GM20431 (cell line): ENCODE measurements around the gene KIAA0319L.

Source experiments
- in situ Hi-C: fragments of 300-500 bp; cut with MseI, MboI; formaldehyde crosslinking; loops from one replicate; pipeline ENCODE4 v1.15.0; 2020; ENCODE audit warnings: low sequenced_read_pairs; ENCODE audit not compliant: unreplicated experiment

Gene KIAA0319L

GRCh38 chr1:35564884-35565741, 7.9 kb upstream of the KIAA0319L start:
- in situ Hi-C loops, result loop anchor here (10.0 kb wide), 2 partner anchors 110 to 160 kb away; no protein-coding TSS in a partner anchor

- in situ Hi-C loops, result loop anchor here (10.0 kb wide), 2 partner anchors 109 to 161 kb away; no protein-coding TSS in a partner anchor
Observed at GRCh38 chr1:35564037-35564883, 7.1 kb upstream of the KIAA0319L start.

GRCh38 chr1:35563166-35563565, 6.0 kb upstream of the KIAA0319L start:
- in situ Hi-C loops, result loop anchor here (10.0 kb wide), 2 partner anchors 108 to 162 kb away; no protein-coding TSS in a partner anchor

- in situ Hi-C loops, result loop anchor here (10.0 kb wide), 2 partner anchors 107 to 163 kb away; no protein-coding TSS in a partner anchor
Observed at GRCh38 chr1:35561972-35562680, 4.9 kb upstream of the KIAA0319L start.

- in situ Hi-C loops, result loop anchor here (10.0 kb wide), 2 partner anchors 107 to 163 kb away; no protein-coding TSS in a partner anchor
Observed at GRCh38 chr1:35561297-35561971, 4.2 kb upstream of the KIAA0319L start.

- in situ Hi-C loops, result loop anchor here (10.0 kb wide), 2 partner anchors 106 to 164 kb away; no protein-coding TSS in a partner anchor
Observed at GRCh38 chr1:35560256-35561225, 3.3 kb upstream of the KIAA0319L start.

- in situ Hi-C loops, result no loop called here
Observed at GRCh38 chr1:35559317-35559944, 2.2 kb upstream of the KIAA0319L start.

GRCh38 chr1:35558374-35559316, 1.4 kb upstream of the KIAA0319L start:
- in situ Hi-C loops, result no loop called here

- in situ Hi-C loops, result no loop called here
Observed at GRCh38 chr1:35557611-35558373, 589 bp upstream of the KIAA0319L start, which contains the start of gene NCDN. NCDN (plus strand) TSS chr1:35557799; CDS start chr1:35558191, 392 bp downstream.

- in situ Hi-C loops, result no loop called here
Observed at GRCh38 chr1:35556484-35557117, 602 bp downstream of the KIAA0319L start.

GRCh38 chr1:35555601-35556477, 1.4 kb downstream of the KIAA0319L start:
- in situ Hi-C loops, result no loop called here

GRCh38 chr1:35555212-35555584, 2.0 kb downstream of the KIAA0319L start:
- in situ Hi-C loops, result no loop called here

GRCh38 chr1:35554266-35555211, 2.7 kb downstream of the KIAA0319L start:
- in situ Hi-C loops, result no loop called here

- in situ Hi-C loops, result no loop called here
Observed at GRCh38 chr1:35553851-35554250, 3.4 kb downstream of the KIAA0319L start.
